Neural cell (in vitro differentiated cells): ENCODE measurements around the gene RPL27A.

Experiments used
- EZH2 ChIP-seq: fragments of 200-600, 300-800 bp; shearing (Covaris generic), sonication (generic); IDR thresholded peaks from 2 replicates; pipeline ENCODE4 v1.6.1; 2014; ENCODE audit warnings: antibody characterized with exemption, low read length, borderline replicate concordance, mild to moderate bottlenecking; ENCODE audit not compliant: insufficient read depth, poor library complexity, severe bottlenecking
- POLR2AphosphoS5 ChIP-seq: IDR thresholded peaks from 2 replicates; pipeline ENCODE4 v1.6.1; 2012
- RAD21 ChIP-seq: fragments of 450-650 bp; conservative IDR thresholded peaks from 2 replicates; pipeline ENCODE4 v1.6.1; 2014; ENCODE audit warnings: antibody characterized with exemption, mild to moderate bottlenecking, moderate library complexity
- REST ChIP-seq: IDR thresholded peaks from 2 replicates; pipeline ENCODE4 v1.6.1; 2012; ENCODE audit warnings: borderline replicate concordance
- SMC3 ChIP-seq: fragments of 450-650 bp; conservative IDR thresholded peaks from 2 replicates; pipeline ENCODE4 v1.6.1; 2014; ENCODE audit warnings: antibody characterized with exemption, mild to moderate bottlenecking, moderate library complexity; ENCODE audit not compliant: poor library complexity
- TAF1 ChIP-seq: IDR thresholded peaks from 2 replicates; pipeline ENCODE4 v1.6.1; 2012; ENCODE audit warnings: low read depth
- TF ChIP-seq, protein P1 (sequence below): fragments of 450-650 bp; IDR thresholded peaks from 2 replicates; pipeline ENCODE4 v1.5.1; 2014; ENCODE audit warnings: antibody characterized with exemption, mild to moderate bottlenecking, moderate library complexity; ENCODE audit not compliant: poor library complexity, severe bottlenecking

DNA sequence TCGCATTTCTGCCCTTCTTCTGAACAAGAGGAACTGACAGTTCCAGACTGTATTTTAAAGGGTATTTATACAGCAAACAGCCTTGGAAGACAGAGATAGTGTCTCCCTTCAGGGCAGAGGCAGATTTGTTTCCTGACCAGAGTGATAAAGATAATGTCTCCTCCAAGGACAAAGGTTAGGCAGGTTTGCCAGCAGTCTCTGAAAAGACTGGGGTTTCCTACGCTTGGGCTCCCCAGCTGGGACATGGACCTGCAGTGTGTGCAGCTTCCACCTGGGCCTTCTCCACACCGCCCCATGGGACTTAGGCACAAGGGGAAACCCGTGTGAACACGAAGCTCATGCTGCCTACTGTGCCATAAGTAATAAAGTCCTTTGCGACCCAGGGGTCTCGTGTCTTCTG is 42.1 kb downstream of the RPL27A start:
- TF ChIP-seq SMC3 (no peak), RAD21 (no peak), EZH2 (no peak), TAF1 (no peak), POLR2AphosphoS5 (no peak), REST (no peak)
- TF ChIP-seq, protein P1, sequence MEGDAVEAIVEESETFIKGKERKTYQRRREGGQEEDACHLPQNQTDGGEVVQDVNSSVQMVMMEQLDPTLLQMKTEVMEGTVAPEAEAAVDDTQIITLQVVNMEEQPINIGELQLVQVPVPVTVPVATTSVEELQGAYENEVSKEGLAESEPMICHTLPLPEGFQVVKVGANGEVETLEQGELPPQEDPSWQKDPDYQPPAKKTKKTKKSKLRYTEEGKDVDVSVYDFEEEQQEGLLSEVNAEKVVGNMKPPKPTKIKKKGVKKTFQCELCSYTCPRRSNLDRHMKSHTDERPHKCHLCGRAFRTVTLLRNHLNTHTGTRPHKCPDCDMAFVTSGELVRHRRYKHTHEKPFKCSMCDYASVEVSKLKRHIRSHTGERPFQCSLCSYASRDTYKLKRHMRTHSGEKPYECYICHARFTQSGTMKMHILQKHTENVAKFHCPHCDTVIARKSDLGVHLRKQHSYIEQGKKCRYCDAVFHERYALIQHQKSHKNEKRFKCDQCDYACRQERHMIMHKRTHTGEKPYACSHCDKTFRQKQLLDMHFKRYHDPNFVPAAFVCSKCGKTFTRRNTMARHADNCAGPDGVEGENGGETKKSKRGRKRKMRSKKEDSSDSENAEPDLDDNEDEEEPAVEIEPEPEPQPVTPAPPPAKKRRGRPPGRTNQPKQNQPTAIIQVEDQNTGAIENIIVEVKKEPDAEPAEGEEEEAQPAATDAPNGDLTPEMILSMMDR, result no peak
